GM10248 (cell line): ENCODE measurements around the gene LEPROT.

Experiments used
- CTCF ChIA-PET: fragments of 300-600 bp; sonication (Branson Sonifier 250); formaldehyde crosslinking; extraction: SDS; loops from one replicate; lab custom pipeline; 2021; ENCODE audit warnings: antibody characterized with exemption; lab: Yijun Ruan, JAX
- POLR2A ChIA-PET: fragments of 350-650 bp; sonication (Branson Sonifier 250); formaldehyde crosslinking; extraction: SDS; loops from one replicate; lab custom pipeline; 2020; ENCODE audit warnings: antibody characterized with exemption; lab: Yijun Ruan, JAX
- DNase-seq: peaks from one replicate; pipeline ENCODE4 v3.0.0; 2012; ENCODE audit errors: extremely low spot score
- CTCF ChIP-seq: IDR thresholded peaks from 2 replicates; pipeline ENCODE4 v1.5.1; 2012; ENCODE audit warnings: mild to moderate bottlenecking, low read depth; ENCODE audit errors: extremely low read depth, missing control alignments, control extremely low read depth

Gene LEPROT

GRCh38 chr1:65386439-65386838 lies 34.0 kb upstream of the LEPROT start:
- TF ChIP-seq CTCF, result no peak
- ChIA-PET POLR2A (no interaction called here), CTCF (no interaction called here)
- no peak for DNase-seq

GRCh38 chr1:65387821-65388220 lies 32.6 kb upstream of the LEPROT start:
- CTCF ChIA-PET, result interaction anchor here (1.5 kb wide), 1 partner anchor 29 kb away, joined by 6 read pairs; no protein-coding TSS in a partner anchor
- no peak for TF ChIP-seq CTCF
- no peak for DNase-seq
- POLR2A ChIA-PET, result no interaction called here

- CTCF ChIA-PET, result interaction anchor here (1.5 kb wide), 1 partner anchor 28 kb away, joined by 6 read pairs; no protein-coding TSS in a partner anchor
- POLR2A ChIA-PET, result no interaction called here
- TF ChIP-seq CTCF, result no peak
These were observed 31.4 kb upstream of the LEPROT start for GRCh38 chr1:65388908-65389695.

GRCh38 chr1:65392497-65392896 lies 28.0 kb upstream of the LEPROT start:
- CTCF ChIA-PET, result interaction anchor here (1.2 kb wide), 1 partner anchor 9 kb away, joined by 3 read pairs; no protein-coding TSS in a partner anchor
- no peak for TF ChIP-seq CTCF
- POLR2A ChIA-PET, result interaction anchor here (0.6 kb wide), 1 partner anchor 262 kb away, joined by 3 read pairs; no protein-coding TSS in a partner anchor
- DNase-seq, result no peak

More at GRCh38 chr1:65388908-65389695, 31.4 kb upstream of the LEPROT start:
- DNase-seq, result no peak

- POLR2A ChIA-PET, result interaction anchor here (0.6 kb wide), 1 partner anchor 263 kb away, joined by 3 read pairs; no protein-coding TSS in a partner anchor
- no peak for TF ChIP-seq CTCF
- DNase-seq, result peak; percentile 11
- CTCF ChIA-PET, result interaction anchor here (0.9 to 1.2 kb wide), 3 partner anchors 8 to 295 kb away, joined by 3 to 4 read pairs (median 3); no protein-coding TSS in a partner anchor
These were observed 27.1 kb upstream of the LEPROT start for GRCh38 chr1:65393347-65393746.

GRCh38 chr1:65393928-65394327 lies 26.5 kb upstream of the LEPROT start:
- no peak for TF ChIP-seq CTCF
- ChIA-PET CTCF (interaction anchor here (0.9 to 1.2 kb wide), 3 partner anchors 8 to 294 kb away, joined by 3 to 4 read pairs (median 3); no protein-coding TSS in a partner anchor), POLR2A (no interaction called here)
- DNase-seq, result no peak
